HepG2 (cell line): Measurements from ENCODE around the gene SLC25A15.

Experiments used
- ATF1 ChIP-seq: IDR thresholded peaks from 2 replicates; pipeline ENCODE4 v1.6.1; 2016; ENCODE audit warnings: mild to moderate bottlenecking, control low read depth
- RBFOX2 ChIP-seq: fragments of 200-400 bp; formaldehyde crosslinking; IDR thresholded peaks from 2 replicates; pipeline ENCODE4 v1.6.1; 2017; ENCODE audit warnings: low read depth, mild to moderate bottlenecking, low read length
- RXRA ChIP-seq: sonication (generic); formaldehyde crosslinking; IDR thresholded peaks from 2 replicates; pipeline ENCODE4 v1.5.1; 2020; ENCODE audit warnings: missing genetic modification reagents
- ZNF317 ChIP-seq: sonication (generic); formaldehyde crosslinking; IDR thresholded peaks from 2 replicates; pipeline ENCODE4 v1.5.0; 2020; ENCODE audit warnings: mild to moderate bottlenecking, missing genetic modification reagents
- ZNF777 ChIP-seq: sonication (generic); formaldehyde crosslinking; IDR thresholded peaks from 2 replicates; pipeline ENCODE4 v1.4.0; 2020; ENCODE audit warnings: missing genetic modification reagents
- ZNF841 ChIP-seq: sonication (generic); formaldehyde crosslinking; IDR thresholded peaks from 2 replicates; pipeline ENCODE4 v1.8.1; 2023; ENCODE audit warnings: missing genetic modification reagents, borderline replicate concordance
- TF ChIP-seq, protein P1 (sequence below): sonication (generic); formaldehyde crosslinking; IDR thresholded peaks from 2 replicates; pipeline ENCODE4 v1.5.0; 2020; ENCODE audit warnings: mild to moderate bottlenecking, missing genetic modification reagents, moderate library complexity

DNA sequence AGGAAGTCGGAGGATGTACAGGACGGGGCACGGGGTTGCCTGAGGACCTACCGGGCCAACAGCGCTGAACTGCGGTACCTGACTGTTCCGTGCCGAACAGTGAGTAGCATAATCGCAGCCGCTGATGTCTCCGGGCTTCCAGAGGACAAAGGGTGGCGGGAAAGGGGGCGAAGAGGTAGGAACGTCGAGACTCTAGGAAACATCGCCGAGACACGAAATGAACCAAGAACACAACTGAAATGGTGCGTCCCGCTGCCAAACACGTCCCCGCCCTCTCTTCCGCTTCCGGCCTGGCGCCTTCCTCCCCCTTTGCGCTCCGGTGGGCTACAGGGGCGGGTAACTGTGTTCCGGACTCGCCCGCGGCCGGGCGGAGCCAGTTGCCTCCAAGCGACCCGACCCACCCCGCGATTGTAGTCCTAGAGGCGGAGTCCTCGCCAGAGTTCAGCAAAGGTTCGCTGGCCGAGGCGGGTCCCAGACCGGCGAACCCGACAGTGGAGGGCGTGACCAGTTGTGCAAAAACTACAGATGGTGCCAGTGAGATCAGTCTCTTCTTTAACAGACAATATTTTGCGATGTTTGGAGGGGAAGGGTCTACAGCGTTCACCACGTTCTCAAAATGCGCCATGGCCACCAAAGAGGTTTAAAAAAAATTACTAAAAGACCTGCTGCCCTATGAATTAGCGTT, 18.3 kb upstream of the SLC25A15 start, which contains the start of gene MRPS31:
- TF ChIP-seq, protein P1, sequence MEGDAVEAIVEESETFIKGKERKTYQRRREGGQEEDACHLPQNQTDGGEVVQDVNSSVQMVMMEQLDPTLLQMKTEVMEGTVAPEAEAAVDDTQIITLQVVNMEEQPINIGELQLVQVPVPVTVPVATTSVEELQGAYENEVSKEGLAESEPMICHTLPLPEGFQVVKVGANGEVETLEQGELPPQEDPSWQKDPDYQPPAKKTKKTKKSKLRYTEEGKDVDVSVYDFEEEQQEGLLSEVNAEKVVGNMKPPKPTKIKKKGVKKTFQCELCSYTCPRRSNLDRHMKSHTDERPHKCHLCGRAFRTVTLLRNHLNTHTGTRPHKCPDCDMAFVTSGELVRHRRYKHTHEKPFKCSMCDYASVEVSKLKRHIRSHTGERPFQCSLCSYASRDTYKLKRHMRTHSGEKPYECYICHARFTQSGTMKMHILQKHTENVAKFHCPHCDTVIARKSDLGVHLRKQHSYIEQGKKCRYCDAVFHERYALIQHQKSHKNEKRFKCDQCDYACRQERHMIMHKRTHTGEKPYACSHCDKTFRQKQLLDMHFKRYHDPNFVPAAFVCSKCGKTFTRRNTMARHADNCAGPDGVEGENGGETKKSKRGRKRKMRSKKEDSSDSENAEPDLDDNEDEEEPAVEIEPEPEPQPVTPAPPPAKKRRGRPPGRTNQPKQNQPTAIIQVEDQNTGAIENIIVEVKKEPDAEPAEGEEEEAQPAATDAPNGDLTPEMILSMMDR (CRISPR knock-in tag): peak; percentile 44
- TF ChIP-seq RXRA (CRISPR knock-in tag): peak; percentile 98
- TF ChIP-seq ZNF317 (CRISPR knock-in tag): peak; percentile 37; the same call in 1 of the 2 replicates
- TF ChIP-seq ZNF841 (CRISPR knock-in tag): no peak
- peak; percentile 47; the same call in 1 of the 2 replicates for TF ChIP-seq ATF1
- TF ChIP-seq RBFOX2: peak; percentile 71
- no peak for TF ChIP-seq ZNF777 (CRISPR knock-in tag)
